Measurements from ENCODE around the gene DIDO1.

The DIDO1 gene

DNA sequence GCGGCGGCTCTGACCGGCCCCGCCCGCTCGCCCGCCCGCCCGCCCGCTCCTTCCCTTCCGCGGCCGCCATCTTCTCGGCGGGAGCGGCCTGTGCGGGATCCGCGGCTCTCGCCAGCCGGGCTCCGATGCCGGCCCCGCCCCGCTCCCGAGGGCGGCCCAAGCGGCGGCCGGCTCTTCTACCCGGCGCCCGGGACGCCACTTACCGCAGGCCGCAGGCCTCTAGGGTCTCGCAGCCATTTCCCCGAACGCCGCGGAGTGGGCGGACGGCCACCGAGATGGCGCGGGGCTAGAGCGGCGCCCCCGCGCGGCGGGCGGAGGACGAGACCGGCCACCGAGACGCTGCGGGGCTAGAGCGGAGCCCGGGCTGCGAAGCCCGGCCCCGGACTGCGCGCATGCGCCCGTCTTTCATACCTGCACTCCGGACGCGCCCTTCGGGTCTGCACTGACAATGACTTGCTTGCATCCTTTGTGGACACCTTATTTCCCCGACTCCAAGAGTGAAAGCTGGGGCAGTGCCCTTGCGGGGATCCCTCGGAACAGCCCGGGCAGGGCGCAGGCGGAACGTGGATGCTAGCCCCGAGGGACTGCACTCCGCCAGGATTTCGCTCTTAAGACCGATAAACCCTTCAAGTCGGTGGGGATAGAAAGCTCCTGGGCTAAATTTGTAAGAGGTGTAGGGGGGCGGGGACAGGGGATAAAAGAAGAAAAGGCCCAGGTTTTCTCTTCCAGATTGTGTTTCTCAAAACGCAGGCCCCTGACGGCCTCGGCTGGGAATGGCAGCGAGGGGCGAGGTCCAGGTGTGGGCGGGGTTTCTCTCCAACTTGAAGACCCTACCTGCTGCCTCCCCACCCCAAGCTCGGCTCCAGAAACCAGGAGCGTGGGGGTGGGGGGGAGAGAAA, at the start of gene DIDO1:
Gene DIDO1, minus strand, starts transcription at position 277 of the 899 bp plus-strand sequence.
- DNase-seq: peak; percentile 85

DNA sequence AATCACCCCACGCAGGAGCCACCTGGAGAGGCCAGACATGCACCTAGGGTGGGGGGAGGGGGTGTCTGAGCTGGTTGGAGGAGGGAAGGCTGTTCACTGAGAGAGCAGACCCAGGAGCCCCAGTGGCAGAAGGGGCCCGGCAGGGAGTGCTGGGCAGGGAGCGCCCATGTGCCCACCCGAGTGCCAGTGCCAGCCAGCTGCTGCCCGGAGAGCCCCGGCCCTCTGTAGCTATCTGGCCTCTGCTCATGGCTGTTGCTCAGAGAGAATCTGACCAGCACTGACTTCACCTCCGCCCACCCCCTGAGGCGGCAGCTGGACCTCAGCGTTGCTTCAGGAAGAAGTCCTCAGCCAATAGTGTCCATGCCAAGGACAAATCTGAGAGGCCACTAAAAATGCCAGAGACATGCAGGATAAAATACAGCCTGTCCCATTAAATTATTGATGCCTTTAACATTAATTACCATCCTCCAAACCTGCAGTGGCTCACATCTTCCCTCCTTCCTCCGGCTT, 49.0 kb upstream of the DIDO1 start:
- no peak for DNase-seq

DNA sequence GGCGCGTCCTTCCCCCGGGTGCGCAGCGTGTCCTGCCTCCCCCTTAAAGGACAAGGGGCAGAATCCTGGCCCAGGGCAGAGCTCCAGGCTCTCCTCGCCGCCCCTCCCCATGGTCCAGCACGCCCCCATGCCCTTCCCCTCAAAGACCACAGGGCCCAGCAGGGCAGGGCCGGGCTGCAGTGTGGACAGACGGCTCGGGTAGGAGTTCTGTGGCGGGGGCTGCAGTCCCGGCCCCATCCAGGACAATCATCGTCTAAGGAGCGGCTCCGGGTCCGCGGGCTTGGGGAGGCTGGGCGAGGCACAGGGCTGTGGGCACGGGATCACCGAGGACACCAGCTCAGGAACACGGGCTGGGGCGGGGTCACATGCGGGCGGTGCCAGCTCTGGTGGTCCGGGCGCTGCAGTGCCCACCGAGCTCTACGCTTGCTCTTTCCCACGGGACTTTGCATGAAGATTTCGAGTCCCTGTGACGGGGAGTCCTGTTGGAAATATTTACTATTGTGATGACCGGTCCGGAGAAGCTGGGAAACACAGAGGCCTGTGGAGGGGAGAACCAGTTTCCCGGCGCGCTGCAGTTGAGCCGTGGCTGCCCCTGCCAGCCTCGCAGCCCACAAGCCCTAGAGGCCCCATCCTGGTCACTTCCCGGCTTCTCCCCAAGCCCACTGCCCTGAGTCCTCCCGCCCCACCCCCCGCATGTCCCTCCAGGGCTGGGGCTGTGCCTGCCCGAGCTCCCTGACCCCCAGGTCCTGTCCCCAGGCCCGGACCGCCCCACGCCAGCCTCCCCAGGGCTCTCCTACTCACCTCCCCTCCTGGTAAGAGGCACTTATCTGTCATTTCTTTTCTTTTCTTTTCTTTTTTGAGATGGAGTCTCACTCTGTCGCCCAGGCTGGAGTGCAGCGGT, 46.8 kb upstream of the DIDO1 start:
- no peak for DNase-seq

DNA sequence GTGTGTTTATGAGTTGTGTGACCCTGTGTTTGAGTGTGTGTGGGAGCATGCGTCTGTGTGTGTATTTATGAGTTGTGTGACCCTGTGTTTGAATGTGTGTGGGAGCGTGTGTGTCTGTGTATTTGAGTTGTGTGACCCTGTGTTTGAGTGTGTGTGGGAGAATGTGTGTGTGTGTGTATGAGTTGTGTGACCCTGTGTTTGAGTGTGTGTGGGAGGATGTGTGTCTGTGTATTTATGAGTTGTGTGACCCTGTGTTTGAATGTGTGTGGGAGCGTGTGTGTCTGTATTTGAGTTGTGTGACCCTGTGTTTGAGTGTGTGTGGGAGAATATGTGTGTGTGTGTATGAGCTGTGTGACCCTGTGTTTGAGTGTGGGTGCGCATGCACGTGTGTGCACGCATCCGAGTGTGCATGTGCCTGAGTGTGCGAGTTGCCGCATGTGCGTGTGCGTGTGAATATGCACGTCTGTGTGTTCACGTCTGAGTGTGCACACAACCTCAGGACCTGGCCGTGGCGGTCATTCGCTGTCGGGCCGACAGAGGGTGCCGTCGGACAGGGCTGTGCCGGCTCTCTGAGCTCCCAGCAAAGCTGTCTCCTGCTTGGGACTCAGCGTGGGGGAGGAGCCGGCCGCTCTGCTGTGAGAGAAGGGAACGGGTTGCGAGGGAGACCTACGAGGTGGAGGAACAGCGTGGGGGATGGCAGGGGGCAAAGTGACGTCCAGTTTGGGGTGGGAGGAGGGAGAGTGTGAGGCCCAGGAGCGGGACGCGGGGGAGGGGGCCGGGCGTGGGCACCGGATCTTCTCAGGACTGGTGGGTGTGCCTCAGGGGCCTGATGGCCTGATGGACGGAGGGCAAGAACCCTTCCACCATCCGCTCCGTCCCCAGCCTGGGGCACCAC, 45.9 kb upstream of the DIDO1 start:
- peak; percentile 76 for DNase-seq

DNA sequence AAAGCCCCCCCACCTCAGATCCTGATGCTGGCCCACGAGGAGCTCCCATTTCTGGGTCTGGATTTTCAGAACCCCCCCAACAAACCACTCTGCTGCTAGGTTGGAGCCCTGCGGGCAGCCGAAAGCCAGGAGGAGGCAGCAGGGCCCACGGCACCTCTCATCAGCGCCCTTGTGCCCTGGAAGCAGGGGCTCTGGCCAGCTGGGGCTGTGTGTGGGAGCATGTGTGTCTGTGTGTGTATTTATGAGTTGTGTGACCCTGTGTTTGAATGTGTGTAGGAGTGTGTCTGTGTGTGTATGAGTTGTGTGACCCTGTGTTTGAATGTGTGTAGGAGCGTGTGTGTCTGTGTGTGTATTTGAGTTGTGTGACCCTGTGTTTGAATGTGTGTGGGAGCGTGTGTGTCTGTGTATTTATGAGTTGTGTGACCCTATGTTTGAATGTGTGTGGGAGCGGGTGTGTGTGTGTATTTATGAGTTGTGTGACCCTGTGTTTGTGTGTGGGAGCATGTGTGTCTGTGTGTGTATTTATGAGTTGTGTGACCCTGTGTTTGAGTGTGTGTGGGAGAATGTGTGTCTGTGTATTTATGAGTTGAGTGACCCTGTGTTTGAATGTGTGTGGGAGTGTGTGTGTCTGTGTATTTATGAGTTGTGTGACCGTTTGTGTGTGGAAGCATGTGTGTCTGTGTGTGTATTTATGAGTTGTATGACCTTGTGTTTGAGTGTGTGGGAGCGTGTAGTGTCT, 45.1 kb upstream of the DIDO1 start:
- DNase-seq: no peak

DNA sequence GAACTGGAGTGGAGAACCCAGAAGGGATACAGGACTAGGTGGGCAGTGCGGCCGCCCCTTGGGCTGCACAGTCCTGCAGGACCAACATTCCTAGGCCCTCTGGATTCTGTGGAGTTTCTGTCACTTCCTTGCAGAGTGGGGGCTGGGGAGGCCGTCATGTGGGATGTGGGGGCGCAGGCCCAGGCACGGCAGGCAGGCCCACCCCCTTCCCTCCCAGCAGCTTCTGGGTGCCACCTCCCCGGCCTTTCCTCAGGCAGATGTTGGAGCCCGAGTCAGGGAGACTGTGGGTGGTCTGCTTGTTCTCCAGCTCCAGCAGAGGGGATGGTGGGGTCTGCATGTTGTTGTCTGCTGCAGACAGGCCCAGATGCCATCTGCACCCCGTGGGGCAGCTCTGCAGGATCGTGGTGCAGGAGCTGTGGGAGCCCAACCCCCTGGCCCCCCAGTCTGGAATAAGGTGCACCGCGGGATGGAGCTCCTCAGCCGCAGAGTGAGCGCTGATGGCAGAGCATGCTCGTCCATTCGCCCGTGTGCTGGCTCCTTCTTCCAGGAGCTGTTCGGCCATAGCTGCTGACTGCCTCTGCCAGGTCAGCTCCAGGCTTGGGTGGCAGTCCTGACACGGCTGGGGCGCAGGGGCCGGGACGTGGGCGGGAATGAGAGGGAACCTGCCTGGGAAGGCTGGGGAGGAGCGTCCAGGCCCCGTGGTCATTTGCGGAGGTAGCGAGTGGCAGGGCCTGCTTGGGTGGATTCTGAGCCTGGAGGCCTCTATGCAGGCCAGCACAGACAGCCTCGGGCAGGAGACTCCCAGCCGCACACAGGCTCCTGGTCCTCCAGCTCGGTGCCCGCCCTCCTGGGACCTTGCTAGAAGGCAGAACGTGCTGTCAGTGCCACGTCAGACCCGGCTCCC, 44.3 kb upstream of the DIDO1 start:
- no peak for DNase-seq

DNA sequence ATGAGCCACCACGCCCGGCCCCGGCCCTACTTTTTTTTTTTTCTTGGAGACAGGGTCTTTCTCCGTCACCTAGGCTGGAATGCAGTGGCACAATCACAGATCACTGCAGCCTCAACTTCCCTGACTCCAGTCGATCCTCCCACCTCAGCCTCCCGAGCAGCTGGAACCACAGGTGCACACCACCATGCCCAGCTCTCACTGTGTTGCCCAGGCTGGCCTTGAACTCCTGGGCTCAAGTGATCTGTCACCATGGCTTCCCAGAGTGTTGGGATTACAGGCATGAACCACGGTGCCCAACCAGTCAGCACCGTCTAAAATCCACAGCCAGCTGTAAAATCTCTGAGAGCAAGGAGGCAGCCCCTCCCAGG, 43.6 kb upstream of the DIDO1 start:
- DNase-seq: no peak

DNA sequence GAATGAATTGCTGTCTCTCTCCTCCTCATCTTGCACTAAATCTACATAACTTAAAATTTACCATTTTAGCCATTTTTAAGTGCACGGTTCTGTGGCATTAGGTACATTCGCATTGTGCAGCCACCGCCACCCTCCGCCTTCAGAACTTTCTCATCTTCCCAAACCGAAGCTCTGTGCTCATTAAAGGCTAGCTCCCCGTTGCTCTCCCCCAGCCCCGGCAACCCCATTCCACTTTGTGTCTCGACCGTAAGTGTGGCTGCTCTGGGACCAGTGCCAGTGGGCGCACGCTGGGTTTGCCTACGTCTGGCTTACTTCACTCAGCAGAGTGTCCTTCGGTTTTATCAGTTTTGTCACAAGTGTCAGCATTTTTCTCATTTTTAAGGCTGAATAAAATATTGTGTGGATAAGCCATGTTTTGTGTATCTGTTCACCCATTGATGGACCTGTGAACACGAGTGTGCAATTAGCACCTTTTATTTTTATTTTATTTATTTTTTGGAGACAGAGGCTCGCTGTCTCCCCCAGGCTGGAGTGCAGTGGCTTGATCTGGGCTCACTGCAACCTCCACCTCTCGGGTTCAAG, 43.0 kb upstream of the DIDO1 start:
- no peak for DNase-seq

DNA sequence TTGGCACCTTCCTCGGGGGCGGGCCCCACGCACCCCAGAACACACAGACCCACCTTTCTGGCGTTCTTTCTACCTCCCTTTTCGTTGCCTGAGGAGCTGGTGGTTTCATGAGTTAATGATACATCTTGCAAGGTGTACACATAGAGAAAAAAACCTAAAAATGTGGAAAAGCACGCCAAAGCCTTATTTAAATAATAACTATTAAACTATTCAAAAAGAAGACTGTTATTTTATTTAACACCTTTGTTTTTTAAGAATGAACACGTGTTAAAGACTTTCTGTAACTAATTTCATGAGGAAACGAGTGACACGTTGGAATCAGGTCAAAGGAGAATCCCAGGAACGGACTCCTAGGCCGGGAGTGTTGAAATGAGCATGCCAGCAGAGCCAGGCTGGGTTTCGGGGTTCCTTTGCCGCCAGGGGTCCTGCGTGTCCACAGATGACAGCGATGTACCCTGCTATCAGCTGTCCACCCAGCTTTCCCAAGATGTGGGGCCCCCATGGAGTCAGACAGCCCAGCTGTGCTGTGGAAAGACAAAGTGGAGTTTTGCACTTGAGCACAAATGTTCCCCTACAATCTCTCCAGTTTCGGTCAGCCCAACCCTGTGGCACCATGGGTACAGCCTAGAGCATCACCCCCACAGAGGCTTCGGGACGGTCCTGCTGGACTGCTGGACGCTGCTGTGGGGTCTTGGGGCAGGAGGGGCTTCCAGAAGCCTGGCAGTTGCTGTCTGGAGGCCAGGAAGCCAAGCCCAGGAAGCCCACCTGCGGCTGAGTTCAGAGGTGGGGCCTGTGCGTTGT, 42.3 kb upstream of the DIDO1 start:
- no peak for DNase-seq

DNA sequence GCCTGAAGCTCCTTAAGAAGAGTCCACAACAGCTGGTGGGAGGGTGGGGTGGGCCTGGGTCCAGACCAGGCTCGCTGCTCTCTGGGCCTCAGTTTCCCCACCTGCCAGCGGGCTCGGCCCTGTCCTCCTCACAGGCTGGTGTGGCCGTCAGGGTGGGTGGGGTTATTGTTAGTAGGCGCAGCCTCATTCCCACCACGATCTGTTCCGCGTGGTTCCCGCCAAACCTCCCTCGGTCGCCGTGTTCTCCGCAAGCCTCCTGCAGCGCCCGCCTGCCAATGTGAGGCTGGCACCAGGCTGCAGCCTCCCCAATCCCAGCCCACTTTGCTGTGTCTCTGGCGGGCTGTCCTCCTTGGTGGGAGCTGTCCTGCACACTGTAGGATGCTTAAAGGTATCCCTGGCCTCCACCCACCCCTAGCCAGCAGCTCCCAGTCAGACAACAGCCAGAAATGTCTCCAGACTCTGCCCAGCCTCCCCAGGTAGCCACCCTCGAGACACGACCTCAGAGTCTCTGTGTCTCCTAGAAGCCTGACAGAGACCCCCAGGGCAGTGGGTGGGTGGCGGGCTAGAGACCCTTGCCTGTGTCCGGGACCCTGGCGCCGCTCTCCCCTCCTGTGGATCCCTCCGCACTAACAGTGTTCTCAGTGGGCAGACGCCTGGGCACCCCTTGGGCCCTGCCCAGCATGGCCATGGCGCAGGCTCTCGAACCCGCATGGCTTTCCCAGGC, 41.5 kb upstream of the DIDO1 start:
- DNase-seq: no peak

DNA sequence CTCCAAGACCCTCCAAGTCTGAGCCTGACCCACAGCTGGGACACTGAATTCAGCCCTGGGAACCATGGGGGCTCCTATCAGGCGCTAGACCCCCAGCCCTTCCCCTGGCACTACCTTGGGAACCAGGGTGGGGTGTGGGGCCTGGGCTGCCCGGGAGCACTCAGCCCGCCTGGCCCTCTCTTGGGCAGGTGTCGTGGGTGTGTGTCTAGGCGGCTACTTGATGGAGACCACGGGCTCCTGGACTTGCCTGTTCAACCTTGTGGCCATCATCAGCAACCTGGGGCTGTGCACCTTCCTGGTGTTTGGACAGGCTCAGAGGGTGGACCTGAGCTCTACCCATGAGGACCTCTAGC, 40.8 kb upstream of the DIDO1 start:
- DNase-seq: no peak

DNA sequence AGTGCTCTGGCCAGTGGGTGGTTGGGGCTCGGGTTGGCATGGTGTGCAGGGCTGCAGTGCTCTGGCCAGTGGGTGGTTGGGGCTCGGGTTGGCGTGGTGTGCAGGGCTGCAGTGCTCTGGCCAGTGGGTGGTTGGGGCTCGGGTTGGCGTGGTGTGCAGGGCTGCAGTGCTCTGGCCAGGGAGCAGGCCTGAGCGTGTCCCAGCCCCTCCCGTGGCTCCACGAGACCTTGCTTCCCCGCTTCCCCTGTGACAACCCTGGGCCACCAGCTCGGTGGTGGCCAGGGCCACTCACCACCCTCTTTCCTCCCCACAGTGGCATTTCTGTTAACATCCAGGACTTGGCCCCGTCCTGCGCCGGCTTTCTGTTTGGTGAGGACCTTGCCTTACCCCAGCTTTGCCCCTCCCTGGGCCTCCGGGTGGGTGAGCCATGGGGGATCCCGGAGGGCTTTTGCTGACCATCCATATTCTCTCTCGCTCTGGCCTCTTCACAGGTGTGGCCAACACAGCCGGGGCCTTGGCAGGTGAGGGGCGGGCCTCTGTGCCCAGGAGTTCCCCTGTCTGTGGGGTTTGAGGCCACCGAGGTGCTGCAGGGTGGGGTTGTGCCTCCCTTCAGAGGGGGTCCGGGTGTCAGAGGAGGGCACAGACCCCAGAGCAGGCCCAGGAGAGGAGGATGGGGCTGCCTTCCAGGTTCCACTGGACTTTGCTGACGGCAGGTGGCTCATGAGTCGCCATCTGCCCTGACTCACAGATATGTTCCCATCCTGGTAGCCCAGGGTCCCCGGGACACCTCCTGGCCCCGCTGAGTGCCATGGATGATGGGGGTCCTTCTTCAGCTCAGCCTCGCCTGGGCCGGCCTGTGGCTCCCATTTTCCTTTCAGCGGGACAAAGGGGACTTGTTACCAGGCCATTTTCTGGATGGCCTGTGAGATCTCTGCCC, 40.2 kb upstream of the DIDO1 start:
- no peak for DNase-seq

DNA sequence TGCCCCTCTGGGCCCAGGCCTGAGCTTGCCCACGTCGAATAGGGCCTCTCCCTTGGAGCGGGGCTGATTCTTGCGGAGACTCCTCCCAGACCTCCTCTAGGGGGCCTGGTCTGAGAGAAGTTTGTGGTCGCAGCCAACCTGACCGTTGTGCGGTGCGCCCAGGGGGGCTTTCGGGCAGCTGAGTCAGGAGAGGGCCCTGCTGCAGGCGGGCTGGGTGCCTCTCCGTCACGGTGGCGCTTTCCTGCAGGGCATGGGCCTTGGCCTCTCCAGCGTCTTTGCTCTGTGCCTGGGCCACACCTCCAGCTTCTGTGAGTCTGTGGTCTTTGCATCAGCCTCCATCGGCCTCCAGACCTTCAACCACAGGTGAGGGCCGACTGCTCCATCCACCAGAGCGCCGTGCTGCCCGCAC, 39.1 kb upstream of the DIDO1 start:
- no peak for DNase-seq

DNA sequence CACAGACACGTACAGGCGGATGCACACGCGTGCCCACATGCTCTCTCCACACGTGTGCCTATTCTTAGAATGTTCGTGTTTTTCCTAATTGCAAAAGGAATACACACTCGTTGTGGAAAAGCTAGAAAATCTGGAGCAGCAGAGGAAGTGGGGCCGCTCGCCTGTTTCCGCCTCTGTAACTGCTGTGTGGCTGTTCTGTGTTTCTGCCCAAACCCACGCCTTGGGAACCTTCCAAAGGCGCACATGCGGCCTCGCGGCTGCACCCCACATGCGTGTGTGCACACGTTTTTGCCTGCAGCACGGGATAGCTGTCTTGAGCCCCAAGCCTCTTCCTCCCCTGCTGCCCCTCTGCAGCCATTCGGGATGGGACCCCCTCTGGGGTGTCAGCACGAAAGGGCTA, 38.4 kb upstream of the DIDO1 start:
- no peak for DNase-seq

DNA sequence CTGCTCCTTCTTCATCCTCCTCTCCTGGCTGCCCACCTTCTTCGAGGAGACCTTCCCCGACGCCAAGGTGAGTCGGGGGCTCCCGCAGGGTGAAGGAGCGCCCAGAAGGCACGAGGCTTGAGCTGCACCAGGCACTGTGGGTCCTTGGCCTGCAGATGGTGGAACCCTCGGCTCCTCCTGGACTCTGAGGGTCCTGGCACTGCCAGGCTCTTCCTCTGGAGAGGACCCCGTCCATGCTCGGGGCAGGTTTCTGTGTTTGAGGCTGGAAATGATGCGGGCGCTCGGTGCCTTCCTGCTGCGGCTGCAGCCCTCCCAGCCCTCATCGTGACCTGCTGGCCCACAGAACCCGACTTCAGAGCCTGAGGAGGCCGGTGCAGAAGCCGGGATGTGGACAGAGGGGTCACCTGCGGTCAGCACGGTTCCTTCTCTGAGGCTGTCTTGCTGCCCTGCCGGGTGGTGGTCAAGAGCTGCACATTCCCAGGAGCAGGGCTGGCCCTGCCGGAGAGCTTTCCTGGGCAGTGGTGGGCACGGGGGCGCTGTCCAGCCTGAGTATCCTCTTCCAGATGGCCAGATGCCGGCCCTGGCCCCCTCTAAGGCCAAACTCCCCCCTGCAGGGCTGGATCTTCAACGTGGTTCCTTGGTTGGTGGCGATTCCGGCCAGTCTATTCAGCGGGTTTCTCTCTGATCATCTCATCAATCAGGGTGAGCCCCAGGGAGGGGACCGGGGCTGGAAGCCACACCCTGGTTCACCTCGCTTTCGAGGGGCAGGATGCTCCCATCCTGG, 37.5 kb upstream of the DIDO1 start:
- DNase-seq: no peak

DNA sequence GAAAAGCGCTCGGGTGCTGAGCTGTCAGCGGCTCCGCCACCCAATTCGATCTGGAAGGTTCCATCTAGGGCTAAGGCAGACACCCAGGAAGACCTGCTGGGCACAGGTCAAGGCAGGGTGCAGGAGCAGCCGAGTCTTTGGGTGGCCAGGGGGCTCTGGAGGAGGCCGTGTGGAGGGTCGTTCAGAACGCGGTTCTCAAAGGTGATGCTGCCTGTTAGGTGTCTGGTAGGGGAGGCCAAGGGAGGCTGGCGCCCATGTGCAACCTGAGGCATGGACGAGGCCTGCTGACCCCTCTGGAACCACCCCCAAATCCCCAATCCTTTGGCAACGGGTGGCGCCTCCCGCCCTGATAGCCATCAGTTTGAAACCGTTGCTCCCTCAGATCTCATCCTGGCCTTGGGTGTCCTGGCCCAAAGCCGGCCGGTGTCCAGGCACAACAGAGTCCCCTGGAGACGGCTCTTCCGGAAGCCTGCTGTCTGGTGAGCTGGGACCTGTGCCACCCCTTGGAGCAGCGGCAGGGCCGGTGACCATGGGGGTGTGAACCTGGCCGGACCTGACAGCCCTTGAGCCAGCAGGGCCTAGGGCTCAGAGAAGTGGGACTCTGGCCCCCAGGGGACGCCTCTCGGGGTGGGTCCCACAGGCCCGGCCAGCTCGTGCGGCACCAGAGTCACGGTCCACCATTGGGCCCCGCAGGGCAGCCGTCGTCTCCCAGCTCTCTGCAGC, 36.7 kb upstream of the DIDO1 start:
- DNase-seq: no peak

Data from activated CD4-positive, alpha-beta T cell treated with anti-CD3 and anti-CD28 coated beads for 1 hour (primary cell).